Mucosa of rectum (tissue), 2 donors: ENCODE measurements around the gene ARHGAP6.
A peak's percentile ranks its signal among the peaks of the same experiment; 100 is the strongest.

Source experiments
- H3K27ac ChIP-seq, 2 donors: one replicate each; pipeline ENCODE4 v1.7.0; 2013; ENCODE audit warnings: inconsistent platforms in 2 of 2, low read depth in 2 of 2, low read length in 2 of 2
- H3K27me3 ChIP-seq, 2 donors: one replicate each; pipeline ENCODE4 v1.7.0; 2013; ENCODE audit warnings: low read length in 2 of 2; ENCODE audit not compliant: control insufficient read depth in 2 of 2, insufficient read depth in 2 of 2
- H3K36me3 ChIP-seq, 2 donors: one replicate each; pipeline ENCODE4 v1.7.0; 2013; ENCODE audit warnings: low read length in 2 of 2; ENCODE audit not compliant: control insufficient read depth in 2 of 2, insufficient read depth in 2 of 2
- H3K4me1 ChIP-seq, 2 donors: one replicate each; pipeline ENCODE4 v1.7.0; 2013; ENCODE audit warnings: low read length in 2 of 2, mild to moderate bottlenecking in 1 of 2; ENCODE audit not compliant: control insufficient read depth in 2 of 2, insufficient read depth in 2 of 2
- H3K4me3 ChIP-seq, 2 donors: one replicate each; pipeline ENCODE4 v1.7.0; 2013; ENCODE audit warnings: low read length in 2 of 2
- H3K9ac ChIP-seq, 2 donors: one replicate each; pipeline ENCODE4 v1.7.0; 2013; ENCODE audit warnings: low read length in 2 of 2, low read depth in 1 of 2, mild to moderate bottlenecking in 1 of 2
- H3K9me3 ChIP-seq, 2 donors: one replicate each; pipeline ENCODE4 v1.7.0; 2013; ENCODE audit warnings: low read length in 2 of 2; ENCODE audit not compliant: control insufficient read depth in 2 of 2
- donor health status: healthy.
- donor health status: Normal muscosa, but diverticular disease.

The ARHGAP6 gene

GRCh38 chrX:11678158-11678557, 12.4 kb upstream of the ARHGAP6 start:
- Histone ChIP-seq H3K27me3 (no peaks in the 10 kb centered on the region), H3K4me3 (no peak overlapping the region), H3K36me3 (no peaks in the 10 kb centered on the region), H3K4me1 (no peaks in the 10 kb centered on the region), H3K9ac (no peak overlapping the region), H3K9me3 (no peaks in the 10 kb centered on the region), H3K27ac (no peak overlapping the region)

DNA sequence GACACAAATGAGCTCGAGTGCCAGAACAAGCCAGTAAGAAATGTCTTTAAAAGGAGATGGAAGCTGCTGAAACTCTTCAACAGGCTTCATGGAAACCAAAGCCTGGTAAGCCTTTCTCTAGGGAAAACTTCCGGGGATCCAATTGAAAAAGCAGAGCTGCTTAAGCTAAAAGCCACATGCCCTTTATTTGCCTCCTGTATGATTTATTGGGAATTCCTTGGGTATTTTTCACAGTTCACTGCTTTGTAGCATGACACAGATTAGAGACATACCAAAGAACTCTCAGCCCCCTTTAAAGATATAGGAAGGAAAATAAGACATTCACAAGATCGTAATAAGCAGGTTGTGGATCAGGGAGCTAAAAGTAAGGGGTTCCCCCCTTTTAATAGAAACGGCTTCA, 6.5 kb upstream of the ARHGAP6 start:
- Histone ChIP-seq H3K27ac (no peak overlapping the region), H3K9me3 (no peaks in the 10 kb centered on the region), H3K27me3 (peaks cover 0 to 2% of the 10 kb centered on the region in 2 donors), H3K4me1 (no peaks in the 10 kb centered on the region), H3K4me3 (no peak overlapping the region), H3K9ac (no peak overlapping the region), H3K36me3 (no peaks in the 10 kb centered on the region)

GRCh38 chrX:11670316-11670715, 4.6 kb upstream of the ARHGAP6 start:
- H3K4me3 ChIP-seq: no peak overlapping the region
- H3K36me3 ChIP-seq: no peaks in the 10 kb centered on the region
- no peaks in the 10 kb centered on the region for H3K9me3 ChIP-seq
- no peak overlapping the region for H3K27ac ChIP-seq
- H3K4me1 ChIP-seq: no peaks in the 10 kb centered on the region
- peaks cover 0 to 6% of the 10 kb centered on the region in 2 donors for H3K27me3 ChIP-seq
- no peak overlapping the region for H3K9ac ChIP-seq

GRCh38 chrX:11666952-11667685, 1.4 kb upstream of the ARHGAP6 start:
- H3K27ac ChIP-seq: no peak overlapping the region
- H3K9ac ChIP-seq: no peak overlapping the region
- no peaks in the 10 kb centered on the region for H3K4me1 ChIP-seq
- no peaks in the 10 kb centered on the region for H3K36me3 ChIP-seq
- peaks cover 0 to 6% of the 10 kb centered on the region in 2 donors for H3K27me3 ChIP-seq
- H3K9me3 ChIP-seq: no peaks in the 10 kb centered on the region
- H3K4me3 ChIP-seq: no peak overlapping the region

GRCh38 chrX:11666164-11666563, 444 bp upstream of the ARHGAP6 start:
- Histone ChIP-seq H3K27me3 (peaks cover 0 to 6% of the 10 kb centered on the region in 2 donors), H3K27ac (no peak overlapping the region), H3K9ac (no peak overlapping the region), H3K4me1 (no peaks in the 10 kb centered on the region), H3K4me3 (peak overlapping the region in 1 of 2 donors; percentile 49), H3K36me3 (no peaks in the 10 kb centered on the region), H3K9me3 (no peaks in the 10 kb centered on the region)

DNA sequence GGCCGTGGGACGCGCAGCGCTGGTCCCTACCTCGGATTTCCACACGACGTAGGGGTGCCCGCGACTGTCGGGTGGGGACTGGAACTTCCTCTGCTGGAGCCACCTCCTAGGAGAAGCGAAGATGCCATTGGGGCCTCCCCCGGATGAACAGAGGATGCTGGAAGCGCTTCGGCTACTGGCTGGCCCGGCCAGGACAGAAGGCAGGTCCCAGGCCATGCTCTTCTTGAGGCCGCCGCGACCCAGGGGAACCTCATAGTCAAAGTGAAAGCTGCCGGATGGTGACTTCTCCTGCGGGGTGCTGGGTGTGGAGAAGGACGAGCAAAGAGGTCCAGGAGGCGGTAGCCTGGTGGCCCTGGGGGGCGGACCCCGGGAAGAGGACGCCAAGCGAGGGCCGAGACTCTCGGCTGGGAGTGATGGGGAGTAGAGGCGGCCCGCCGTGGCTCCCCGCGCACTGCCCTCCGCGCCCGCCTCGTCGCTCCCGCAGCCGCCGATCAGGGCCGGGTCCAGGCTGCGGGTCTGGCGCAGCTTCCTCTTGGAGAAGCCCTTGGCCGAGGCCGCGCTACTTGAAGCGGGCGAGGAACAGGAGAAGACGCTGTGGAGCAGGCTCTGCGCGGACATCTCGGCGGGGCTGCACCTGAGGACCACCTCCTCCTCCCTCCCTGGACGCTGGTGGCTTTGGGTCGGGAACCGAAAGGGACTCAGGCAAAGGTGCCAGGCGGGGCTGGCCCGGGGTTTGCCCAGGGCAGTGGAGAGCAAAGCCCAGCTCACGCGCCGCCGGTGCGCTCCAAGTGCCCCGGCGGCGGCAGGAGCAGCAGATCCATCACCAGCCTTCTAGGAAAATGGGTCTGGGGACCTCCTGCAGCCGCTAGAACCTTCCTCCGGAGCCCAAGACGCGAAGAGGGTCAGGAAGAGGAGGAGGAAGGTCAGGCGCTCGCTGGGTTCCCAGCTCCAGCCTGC, 1.2 kb downstream of the ARHGAP6 start:
- peaks cover 0 to 9% of the 10 kb centered on the region in 2 donors for H3K27me3 ChIP-seq
- H3K4me1 ChIP-seq: no peaks in the 10 kb centered on the region
- H3K9ac ChIP-seq: no peak overlapping the region
- no peak overlapping the region for H3K27ac ChIP-seq
- no peaks in the 10 kb centered on the region for H3K9me3 ChIP-seq
- H3K36me3 ChIP-seq: no peaks in the 10 kb centered on the region
- peak overlapping the region; percentile 37 to 39 for H3K4me3 ChIP-seq

GRCh38 chrX:11663875-11664210, 1.9 kb downstream of the ARHGAP6 start:
- H3K9ac ChIP-seq: no peak overlapping the region
- H3K9me3 ChIP-seq: no peaks in the 10 kb centered on the region
- H3K27ac ChIP-seq: no peak overlapping the region
- H3K27me3 ChIP-seq: peaks cover 0 to 9% of the 10 kb centered on the region in 2 donors
- H3K4me3 ChIP-seq: peak overlapping the region; percentile 1 to 37
- no peaks in the 10 kb centered on the region for H3K36me3 ChIP-seq
- H3K4me1 ChIP-seq: no peaks in the 10 kb centered on the region

DNA sequence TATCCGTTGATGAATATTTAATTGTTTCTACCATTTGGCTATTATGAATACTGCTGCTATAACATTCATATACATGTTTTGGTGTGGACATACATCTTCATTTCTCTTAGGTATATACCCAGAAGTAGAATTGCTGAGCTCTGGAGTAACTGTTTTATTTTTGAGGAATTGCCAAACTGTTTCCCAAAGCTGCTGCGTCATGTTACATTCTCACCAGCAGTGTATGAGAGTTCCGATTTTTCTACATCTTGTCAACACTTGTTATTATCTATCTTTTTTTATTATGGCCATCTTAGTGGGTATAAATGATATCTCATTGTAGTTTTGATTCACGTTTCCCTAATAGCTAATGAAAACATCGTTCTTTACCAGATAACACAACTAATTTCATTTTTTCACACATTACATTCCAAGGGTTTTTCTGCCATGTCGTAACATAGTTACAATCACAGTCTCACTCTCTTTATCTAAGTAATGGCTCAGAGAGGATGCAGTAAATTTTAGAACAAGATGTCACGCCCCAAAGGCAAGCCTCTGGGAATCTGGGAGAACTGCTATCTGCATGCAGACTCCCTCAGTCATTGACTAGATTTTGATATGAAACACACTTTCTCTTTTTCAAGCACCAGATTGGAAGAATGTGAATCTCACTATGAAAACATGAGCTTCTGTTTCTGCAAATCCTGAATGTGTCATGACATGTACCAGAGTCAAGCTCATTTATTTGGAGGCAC, 10.3 kb downstream of the ARHGAP6 start:
- H3K9ac ChIP-seq: no peak overlapping the region

DNA sequence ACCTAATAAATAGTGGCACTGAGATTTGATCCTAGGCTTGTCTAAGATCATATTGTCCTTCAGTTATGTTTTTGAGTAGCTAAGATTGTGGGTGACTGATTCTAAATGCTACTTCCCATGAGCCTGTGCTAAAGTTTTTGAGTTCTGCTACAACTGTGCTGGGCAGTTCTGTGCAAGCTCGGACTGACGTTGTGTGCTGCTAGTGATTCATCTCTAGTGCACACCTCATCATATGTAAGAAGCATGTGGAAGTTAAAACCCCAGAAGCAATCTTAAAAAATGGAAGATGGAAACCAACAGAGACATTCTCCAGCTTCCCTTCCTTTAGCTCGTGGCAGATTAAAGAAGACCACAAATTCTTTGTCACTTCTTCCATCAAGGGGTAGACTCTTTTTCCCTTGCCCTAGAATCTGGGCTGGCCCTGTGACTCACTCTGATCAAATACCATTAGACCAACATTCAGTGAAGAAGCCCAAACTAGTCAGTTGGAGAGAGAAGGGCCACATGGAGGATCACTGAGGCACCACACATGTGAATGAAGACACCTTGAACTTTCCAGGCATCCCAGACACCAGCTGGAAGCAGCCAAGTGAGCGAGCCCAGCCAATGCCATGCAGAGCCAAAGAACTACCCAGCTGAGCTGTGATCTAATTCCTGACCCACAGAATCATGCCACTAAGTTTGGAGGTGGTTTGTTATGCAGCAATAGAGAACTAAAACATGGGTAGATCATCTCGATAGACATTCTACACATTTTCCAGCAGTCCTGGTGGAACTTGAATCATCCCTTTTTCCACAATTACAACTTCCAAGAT, 16.8 kb downstream of the ARHGAP6 start:
- Histone ChIP-seq H3K9me3 (no peaks in the 10 kb centered on the region), H3K9ac (no peak overlapping the region), H3K27ac (no peak overlapping the region), H3K4me3 (no peak overlapping the region), H3K27me3 (peaks cover 0 to 5% of the 10 kb centered on the region in 2 donors), H3K4me1 (no peaks in the 10 kb centered on the region), H3K36me3 (no peaks in the 10 kb centered on the region)

More for the DNA sequence above, 10.3 kb downstream of the ARHGAP6 start:
- Histone ChIP-seq H3K36me3 (no peaks in the 10 kb centered on the region), H3K4me1 (no peaks in the 10 kb centered on the region), H3K27me3 (peaks cover 3 to 4% of the 10 kb centered on the region in 2 donors), H3K27ac (no peak overlapping the region), H3K4me3 (no peak overlapping the region), H3K9me3 (no peaks in the 10 kb centered on the region)
